WTC11 (cell line): Measurements from ENCODE around the gene PCGF3. TPM values are rescaled to one million over a fixed set of nuclear protein-coding genes. Genes with fewer than 3 reads are reported as not detected.
A peak's percentile ranks its signal among the peaks of the same experiment; 100 is the strongest.

ENCODE experiments used
- ATAC-seq: fragments of 200-7000 bp; cut with Tn5 transposase; 2 replicates; pipeline ENCODE4 v1.10.0; 2021; ENCODE audit warnings: mild to moderate bottlenecking, moderate library complexity
- CTCF ChIA-PET: fragments of 300-600 bp; sonication (Branson Sonifier 250); formaldehyde crosslinking; loops from one replicate; lab custom pipeline; 2021; ENCODE audit warnings: antibody characterized with exemption; lab: Charles Lee
- POLR2A ChIA-PET: fragments of 350-600 bp; sonication (Branson Sonifier 250); formaldehyde crosslinking; loops from one replicate; lab custom pipeline; 2021; ENCODE audit warnings: antibody characterized with exemption; lab: Charles Lee
- DNase-seq: peaks from one replicate; pipeline ENCODE4 v3.0.0; 2021; ENCODE audit warnings: low spot score
- H3K27ac Mint-ChIP-seq: 2 replicates; pipeline ENCODE4 v1.8.0; 2021; ENCODE audit warnings: mixed read lengths
- H3K27me3 Mint-ChIP-seq: 2 replicates; pipeline ENCODE4 v1.8.0; 2021; ENCODE audit warnings: low read depth, mild to moderate bottlenecking, moderate library complexity, mixed read lengths
- H3K36me3 Mint-ChIP-seq: 2 replicates; pipeline ENCODE4 v1.8.0; 2021; ENCODE audit warnings: mixed read lengths
- H3K4me1 Mint-ChIP-seq: 2 replicates; pipeline ENCODE4 v1.8.0; 2022; ENCODE audit warnings: mixed read lengths
- H3K4me3 Mint-ChIP-seq: 2 replicates; pipeline ENCODE4 v1.8.0; 2021; ENCODE audit warnings: mild to moderate bottlenecking, moderate library complexity, mixed read lengths
- H3K9me3 Mint-ChIP-seq: 2 replicates; pipeline ENCODE4 v1.8.0; 2021; ENCODE audit warnings: mixed read lengths
- ATF6 ChIP-seq: sonication (generic); formaldehyde crosslinking; IDR thresholded peaks from 2 replicates; pipeline ENCODE4 v1.8.1; 2023; ENCODE audit warnings: mild to moderate bottlenecking, missing genetic modification reagents
- E2F1 ChIP-seq: sonication (generic); formaldehyde crosslinking; IDR thresholded peaks from 2 replicates; pipeline ENCODE4 v1.8.0; 2022; ENCODE audit warnings: mild to moderate bottlenecking, missing genetic modification reagents
- E2F4 ChIP-seq: sonication (generic); formaldehyde crosslinking; IDR thresholded peaks from 2 replicates; pipeline ENCODE4 v1.8.1; 2022; ENCODE audit warnings: low read depth, mild to moderate bottlenecking, moderate library complexity, missing genetic modification reagents, borderline replicate concordance
- FOXJ3 ChIP-seq: sonication (generic); formaldehyde crosslinking; IDR thresholded peaks from 2 replicates; pipeline ENCODE4 v1.9.0; 2021; ENCODE audit warnings: missing genetic modification reagents, mild to moderate bottlenecking, borderline replicate concordance
- GRHL2 ChIP-seq: fragments of 250-450 bp; sonication (Bioruptor Pico); IDR thresholded peaks from 2 replicates; pipeline ENCODE4 v1.8.0; 2022; ENCODE audit warnings: mild to moderate bottlenecking, moderate library complexity; ENCODE audit not compliant: insufficient replicate concordance, severe bottlenecking
- MXD4 ChIP-seq: fragments of 250-450 bp; sonication (Bioruptor Pico); IDR thresholded peaks from 2 replicates; pipeline ENCODE4 v1.8.0; 2021; ENCODE audit warnings: mild to moderate bottlenecking, moderate library complexity, borderline replicate concordance
- NFYB ChIP-seq: sonication (generic); formaldehyde crosslinking; conservative IDR thresholded peaks from 2 replicates; pipeline ENCODE4 v1.8.0; 2022; ENCODE audit warnings: low read depth, missing genetic modification reagents
- NR2C2 ChIP-seq: sonication (generic); formaldehyde crosslinking; IDR thresholded peaks from 2 replicates; pipeline ENCODE4 v1.8.0; 2022; ENCODE audit warnings: mild to moderate bottlenecking, missing genetic modification reagents
- TCF7 ChIP-seq: sonication (generic); formaldehyde crosslinking; IDR thresholded peaks from 2 replicates; pipeline ENCODE4 v1.8.0; 2022; ENCODE audit warnings: mild to moderate bottlenecking, low read depth, missing genetic modification reagents, moderate library complexity
- TP53 ChIP-seq: sonication (generic); formaldehyde crosslinking; IDR thresholded peaks from 2 replicates; pipeline ENCODE4 v1.8.1; 2023; ENCODE audit warnings: mild to moderate bottlenecking, missing genetic modification reagents
- USF1 ChIP-seq: sonication (generic); formaldehyde crosslinking; IDR thresholded peaks from 2 replicates; pipeline ENCODE4 v1.8.0; 2022; ENCODE audit warnings: mild to moderate bottlenecking, missing genetic modification reagents
- ZBTB21 ChIP-seq: sonication (generic); formaldehyde crosslinking; IDR thresholded peaks from 2 replicates; pipeline ENCODE4 v1.8.1; 2023; ENCODE audit warnings: mild to moderate bottlenecking, missing genetic modification reagents, borderline replicate concordance
- ZBTB43 ChIP-seq: sonication (generic); formaldehyde crosslinking; IDR thresholded peaks from 2 replicates; pipeline ENCODE4 v1.8.1; 2023; ENCODE audit warnings: mild to moderate bottlenecking, missing genetic modification reagents
- ZNF138 ChIP-seq: sonication (generic); formaldehyde crosslinking; conservative IDR thresholded peaks from 2 replicates; pipeline ENCODE4 v1.8.1; 2022; ENCODE audit warnings: mild to moderate bottlenecking, moderate library complexity, missing genetic modification reagents
- ZNF396 ChIP-seq: fragments of 250-450 bp; sonication (Bioruptor Pico); IDR thresholded peaks from 2 replicates; pipeline ENCODE4 v1.8.0; 2021; ENCODE audit warnings: mild to moderate bottlenecking, moderate library complexity, borderline replicate concordance
- ZNF416 ChIP-seq: fragments of 250-450 bp; sonication (Bioruptor Pico); IDR thresholded peaks from 2 replicates; pipeline ENCODE4 v1.9.0; 2021; ENCODE audit warnings: mild to moderate bottlenecking, inconsistent platforms
- total RNA-seq: library from RNA; stranded (reverse); gene quantifications from 3 replicates; pipeline ENCODE4 v1.2.3, GENCODE V29; 2021
- TF ChIP-seq, protein P1 (sequence below): fragments of 250-450 bp; sonication (Bioruptor Pico); IDR thresholded peaks from 2 replicates; pipeline ENCODE4 v1.8.0; 2021; ENCODE audit warnings: mild to moderate bottlenecking

PCGF3 gene
- total RNA-seq, 1 experiment from 2014 or later, result 65.7 TPM

DNA sequence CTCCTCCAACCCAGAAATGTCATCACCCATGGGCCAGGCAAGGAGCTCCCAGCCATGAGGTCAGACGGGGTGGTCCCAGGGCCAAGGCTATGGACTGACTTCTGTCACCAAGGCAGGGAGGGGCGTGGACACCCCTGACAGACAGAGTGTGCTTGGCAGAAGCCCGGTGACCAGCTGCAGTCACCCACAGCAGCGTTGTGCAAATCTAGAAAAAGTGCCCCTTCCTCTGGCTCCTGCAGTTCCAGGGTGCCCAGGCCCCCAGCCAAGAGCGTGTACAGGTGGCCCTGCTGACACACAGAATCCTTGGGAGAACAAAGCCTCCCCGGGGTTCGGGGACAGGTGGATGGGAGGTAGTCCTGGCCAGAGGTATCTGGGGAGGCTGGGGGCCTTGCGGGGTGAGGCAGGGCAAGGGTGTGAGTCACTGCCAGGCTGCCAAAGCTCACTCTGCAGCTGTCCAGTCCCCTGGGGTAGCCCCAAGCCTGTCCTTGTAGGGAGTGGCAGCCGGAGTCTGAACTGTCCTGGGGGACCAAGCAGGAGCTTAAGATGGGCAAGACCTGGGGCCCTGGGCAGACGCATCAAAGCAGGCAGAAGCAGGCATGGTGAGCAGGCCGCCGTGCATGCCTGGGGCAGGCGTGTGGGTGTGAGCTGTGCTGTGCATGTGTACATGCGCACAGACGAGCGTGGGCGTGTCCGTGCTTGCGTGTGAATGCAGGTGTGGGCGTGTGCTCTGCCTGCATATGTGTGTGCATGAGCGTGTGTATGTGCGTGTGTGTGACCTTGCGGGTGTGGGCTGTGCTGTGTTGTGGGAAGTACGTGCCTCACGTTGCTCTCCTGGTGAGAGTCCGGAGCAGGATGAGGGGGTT lies 28.0 kb upstream of the PCGF3 start:
- CTCF ChIA-PET, result no interaction called here
- H3K4me3 Mint-ChIP-seq, result no peak overlapping the region

DNA sequence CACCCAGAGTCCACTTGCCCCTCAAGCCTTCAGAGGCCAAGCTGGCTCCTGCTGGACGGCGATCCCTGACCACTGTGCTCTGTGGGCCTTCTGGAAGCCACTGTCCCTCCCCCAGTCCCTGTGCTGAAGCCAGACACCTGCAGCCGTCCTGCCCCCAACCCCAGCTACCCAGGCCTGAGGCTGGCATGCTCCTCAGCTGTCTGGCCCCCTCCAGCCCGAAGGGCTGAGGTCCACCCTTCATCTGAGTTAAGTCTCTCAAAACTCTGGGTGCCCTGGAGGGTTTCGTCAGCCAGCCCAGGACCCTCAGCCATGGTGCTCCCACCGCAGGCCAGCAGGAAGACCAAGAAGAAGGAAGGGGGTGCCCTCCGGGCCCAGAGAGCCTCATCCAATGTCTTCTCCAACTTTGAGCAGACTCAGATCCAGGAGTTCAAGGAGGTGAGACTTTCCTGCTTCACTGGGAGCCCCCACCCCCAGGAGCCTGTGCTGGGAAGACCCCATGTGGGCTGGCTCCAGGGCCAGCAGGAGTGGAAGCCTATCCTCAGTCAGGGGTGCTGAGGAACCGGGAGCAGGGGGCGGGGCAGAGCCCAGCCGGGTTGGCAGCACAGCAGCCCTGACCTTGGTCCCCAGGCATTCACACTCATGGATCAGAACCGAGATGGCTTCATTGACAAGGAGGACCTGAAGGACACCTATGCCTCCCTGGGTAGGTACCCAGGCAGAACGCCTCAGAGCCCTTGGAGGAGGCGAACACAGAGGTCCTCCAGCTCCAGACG lies 27.1 kb upstream of the PCGF3 start:
- H3K27ac Mint-ChIP-seq, result no peak overlapping the region
- H3K36me3 Mint-ChIP-seq, result peaks cover 1% of the 10 kb centered on the region
- ATAC-seq (no peak), DNase-seq (no peak)
- TF ChIP-seq FOXJ3 (no peak), TP53 (no peak), ZNF138 (no peak), NR2C2 (CRISPR knock-in tag) (no peak), TCF7 (CRISPR knock-in tag) (no peak), E2F1 (CRISPR knock-in tag) (no peak), USF1 (CRISPR knock-in tag) (no peak), ZNF396 (CRISPR knock-in tag) (no peak)
- TF ChIP-seq, protein P1, sequence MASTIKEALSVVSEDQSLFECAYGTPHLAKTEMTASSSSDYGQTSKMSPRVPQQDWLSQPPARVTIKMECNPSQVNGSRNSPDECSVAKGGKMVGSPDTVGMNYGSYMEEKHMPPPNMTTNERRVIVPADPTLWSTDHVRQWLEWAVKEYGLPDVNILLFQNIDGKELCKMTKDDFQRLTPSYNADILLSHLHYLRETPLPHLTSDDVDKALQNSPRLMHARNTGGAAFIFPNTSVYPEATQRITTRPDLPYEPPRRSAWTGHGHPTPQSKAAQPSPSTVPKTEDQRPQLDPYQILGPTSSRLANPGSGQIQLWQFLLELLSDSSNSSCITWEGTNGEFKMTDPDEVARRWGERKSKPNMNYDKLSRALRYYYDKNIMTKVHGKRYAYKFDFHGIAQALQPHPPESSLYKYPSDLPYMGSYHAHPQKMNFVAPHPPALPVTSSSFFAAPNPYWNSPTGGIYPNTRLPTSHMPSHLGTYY (CRISPR knock-in tag), result no peak
- CTCF ChIA-PET, result interaction anchor here (0.6 kb wide), 1 partner anchor 75 kb away, joined by 3 read pairs; no protein-coding TSS in a partner anchor
- H3K4me3 Mint-ChIP-seq, result no peak overlapping the region
- POLR2A ChIA-PET, result interaction anchor here (1.0 kb wide), 1 partner anchor 14 kb away, joined by 3 read pairs; no protein-coding TSS in a partner anchor
- H3K9me3 Mint-ChIP-seq, result no peaks in the 10 kb centered on the region
- H3K27me3 Mint-ChIP-seq, result no peaks in the 10 kb centered on the region
- peaks cover 5% of the 10 kb centered on the region; the same call in 1 of the 2 replicates for H3K4me1 Mint-ChIP-seq

More for the DNA sequence above, 28.0 kb upstream of the PCGF3 start:
- POLR2A ChIA-PET, result interaction anchor here (1.0 kb wide), 1 partner anchor 14 kb away, joined by 3 read pairs; no protein-coding TSS in a partner anchor
- peaks cover 11% of the 10 kb centered on the region for H3K4me1 Mint-ChIP-seq
- H3K27me3 Mint-ChIP-seq, result peaks cover 3% of the 10 kb centered on the region
- ATAC-seq (no peak), DNase-seq (no peak)
- no peak overlapping the region; the same call in 1 of the 2 replicates for H3K27ac Mint-ChIP-seq
- TF ChIP-seq MXD4 (CRISPR knock-in tag), result no peak
- TF ChIP-seq ZNF416 (CRISPR knock-in tag), result peak; percentile 50; the same call in 1 of the 2 replicates
- peaks cover 7% of the 10 kb centered on the region for H3K36me3 Mint-ChIP-seq
- H3K9me3 Mint-ChIP-seq, result no peaks in the 10 kb centered on the region

DNA sequence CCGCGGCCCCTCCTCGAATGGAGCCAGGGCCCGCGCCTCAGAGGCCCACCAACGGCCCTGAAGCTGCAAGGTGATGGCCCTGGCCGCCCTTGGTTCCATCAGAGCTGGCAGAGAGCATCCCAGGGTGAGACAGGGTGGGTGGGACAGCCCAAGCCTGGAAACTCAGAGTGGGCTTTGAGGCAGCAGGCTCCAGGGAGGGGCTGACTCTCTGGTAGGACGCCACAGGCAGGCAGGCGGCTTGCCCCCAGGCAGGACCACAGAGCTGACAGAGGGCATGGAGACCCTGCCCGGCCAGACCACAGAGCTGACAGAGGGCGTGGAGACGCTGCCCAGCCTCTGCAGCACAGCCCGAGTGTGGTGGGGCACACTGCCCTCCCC lies 26.5 kb upstream of the PCGF3 start:
- Mint-ChIP-seq H3K27me3 (no peaks in the 10 kb centered on the region), H3K27ac (no peak overlapping the region), H3K36me3 (no peaks in the 10 kb centered on the region), H3K4me3 (no peak overlapping the region), H3K4me1 (0 out of 2 replicates have a peak, but pooled peaks cover 6% of the 10 kb centered on the region), H3K9me3 (no peaks in the 10 kb centered on the region)
- DNase-seq (no peak), ATAC-seq (no peak)
- ChIA-PET POLR2A (no interaction called here), CTCF (interaction anchor here (0.6 kb wide), 1 partner anchor 76 kb away, joined by 3 read pairs; no protein-coding TSS in a partner anchor)
- TF ChIP-seq ZBTB21 (CRISPR knock-in tag) (no peak), ATF6 (no peak), E2F4 (no peak), E2F1 (CRISPR knock-in tag) (no peak), GRHL2 (CRISPR knock-in tag) (no peak), ZBTB43 (CRISPR knock-in tag) (no peak), NFYB (CRISPR knock-in tag) (no peak)
